A673 (cell line): Measurements from ENCODE around the gene CSKMT.

Experiments used
- EZH2 ChIP-seq: fragments of 200-600 bp; sonication (generic); IDR thresholded peaks from 2 replicates; pipeline ENCODE4 v1.6.1; 2017; ENCODE audit warnings: borderline replicate concordance, low read depth, mild to moderate bottlenecking, mixed read lengths, antibody characterized with exemption, low read length; ENCODE audit not compliant: poor library complexity, severe bottlenecking
- TF ChIP-seq, protein P1 (sequence below): fragments of 300-800, 200-600 bp; sonication (generic); conservative IDR thresholded peaks from 2 replicates; pipeline ENCODE4 v1.5.1; 2017; ENCODE audit warnings: low read depth, mild to moderate bottlenecking, antibody characterized with exemption, low read length, moderate library complexity, mixed read lengths

GRCh38 chr11:62705413-62705812 is 40.3 kb downstream of the CSKMT start:
- TF ChIP-seq, protein P1, sequence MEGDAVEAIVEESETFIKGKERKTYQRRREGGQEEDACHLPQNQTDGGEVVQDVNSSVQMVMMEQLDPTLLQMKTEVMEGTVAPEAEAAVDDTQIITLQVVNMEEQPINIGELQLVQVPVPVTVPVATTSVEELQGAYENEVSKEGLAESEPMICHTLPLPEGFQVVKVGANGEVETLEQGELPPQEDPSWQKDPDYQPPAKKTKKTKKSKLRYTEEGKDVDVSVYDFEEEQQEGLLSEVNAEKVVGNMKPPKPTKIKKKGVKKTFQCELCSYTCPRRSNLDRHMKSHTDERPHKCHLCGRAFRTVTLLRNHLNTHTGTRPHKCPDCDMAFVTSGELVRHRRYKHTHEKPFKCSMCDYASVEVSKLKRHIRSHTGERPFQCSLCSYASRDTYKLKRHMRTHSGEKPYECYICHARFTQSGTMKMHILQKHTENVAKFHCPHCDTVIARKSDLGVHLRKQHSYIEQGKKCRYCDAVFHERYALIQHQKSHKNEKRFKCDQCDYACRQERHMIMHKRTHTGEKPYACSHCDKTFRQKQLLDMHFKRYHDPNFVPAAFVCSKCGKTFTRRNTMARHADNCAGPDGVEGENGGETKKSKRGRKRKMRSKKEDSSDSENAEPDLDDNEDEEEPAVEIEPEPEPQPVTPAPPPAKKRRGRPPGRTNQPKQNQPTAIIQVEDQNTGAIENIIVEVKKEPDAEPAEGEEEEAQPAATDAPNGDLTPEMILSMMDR = no peak
- TF ChIP-seq EZH2 = no peak
